GM19023 (cell line): Measurements from ENCODE around the gene PDE11A.

Experiments used
- ATAC-seq: cut with Tn5 transposase; IDR thresholded peaks from one replicate; pipeline ENCODE4 v1.9.1; 2021; ENCODE audit warnings: mild to moderate bottlenecking, moderate library complexity; ENCODE audit not compliant: unreplicated experiment

Gene PDE11A

DNA sequence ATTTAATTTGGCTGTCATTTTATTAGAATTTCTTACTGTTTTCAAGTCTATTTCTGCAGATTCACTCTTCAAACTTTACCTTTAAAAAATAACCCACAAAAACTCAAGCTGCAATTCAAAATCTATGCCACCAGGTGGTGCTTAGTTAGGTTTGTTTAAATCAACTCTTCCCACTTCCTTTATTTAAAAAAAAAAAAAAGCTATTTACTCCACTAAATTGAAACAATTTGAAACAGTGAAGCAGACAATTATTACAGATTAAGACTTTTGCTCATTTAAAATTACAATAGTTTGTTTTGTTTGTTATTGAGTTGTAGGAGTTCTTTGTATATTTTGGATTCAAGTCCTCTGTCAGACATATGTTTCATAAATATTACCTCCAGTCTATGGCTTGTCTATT is 300.0 kb downstream of the PDE11A start:
- ATAC-seq, result no peak

DNA sequence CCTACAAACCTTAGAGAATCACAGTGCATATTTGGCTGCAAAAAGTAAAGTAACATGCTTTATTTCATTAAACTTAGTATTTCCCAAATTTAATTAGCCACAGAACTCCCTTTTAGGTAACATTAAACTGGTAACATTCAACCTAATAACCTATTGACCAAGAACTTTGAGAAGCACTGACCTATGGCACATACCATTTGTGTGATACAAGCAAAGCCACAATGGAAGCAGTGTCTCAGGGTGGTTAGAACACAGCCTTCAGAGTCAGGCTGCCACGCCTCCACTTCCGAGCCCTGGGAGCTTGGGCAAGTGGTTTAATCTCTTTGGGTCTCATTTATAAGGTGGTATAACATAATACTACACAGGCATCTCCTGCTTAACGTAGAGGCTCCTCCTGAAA is 301.4 kb downstream of the PDE11A start:
- no peak for ATAC-seq

GRCh38 chr2:177767768-177768167 is 304.8 kb downstream of the PDE11A start:
- ATAC-seq, result no peak

- ATAC-seq, result no peak
These were observed 306.9 kb downstream of the PDE11A start for GRCh38 chr2:177765698-177766097.

- peak; percentile 98 for ATAC-seq
These were observed 308.9 kb downstream of the PDE11A start for GRCh38 chr2:177763531-177764265.

DNA sequence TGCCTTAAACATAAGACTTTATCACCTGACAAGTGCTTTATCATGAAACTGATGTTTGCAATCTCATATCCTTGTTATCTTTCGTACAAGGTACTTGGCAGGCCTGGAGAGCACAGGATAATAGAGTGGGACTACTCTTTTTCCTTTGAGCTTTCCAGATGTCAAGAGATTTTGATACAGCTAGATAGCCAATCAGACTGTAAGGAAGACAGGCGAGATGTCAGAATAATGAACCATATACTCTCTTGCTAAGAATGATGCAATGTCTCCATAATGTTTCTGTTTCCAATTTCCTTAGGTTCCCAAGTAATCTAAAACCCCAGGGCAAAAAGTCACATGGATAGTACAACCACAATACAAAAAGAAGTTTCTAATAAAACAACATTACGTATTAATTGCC is 313.1 kb downstream of the PDE11A start:
- no peak for ATAC-seq

DNA sequence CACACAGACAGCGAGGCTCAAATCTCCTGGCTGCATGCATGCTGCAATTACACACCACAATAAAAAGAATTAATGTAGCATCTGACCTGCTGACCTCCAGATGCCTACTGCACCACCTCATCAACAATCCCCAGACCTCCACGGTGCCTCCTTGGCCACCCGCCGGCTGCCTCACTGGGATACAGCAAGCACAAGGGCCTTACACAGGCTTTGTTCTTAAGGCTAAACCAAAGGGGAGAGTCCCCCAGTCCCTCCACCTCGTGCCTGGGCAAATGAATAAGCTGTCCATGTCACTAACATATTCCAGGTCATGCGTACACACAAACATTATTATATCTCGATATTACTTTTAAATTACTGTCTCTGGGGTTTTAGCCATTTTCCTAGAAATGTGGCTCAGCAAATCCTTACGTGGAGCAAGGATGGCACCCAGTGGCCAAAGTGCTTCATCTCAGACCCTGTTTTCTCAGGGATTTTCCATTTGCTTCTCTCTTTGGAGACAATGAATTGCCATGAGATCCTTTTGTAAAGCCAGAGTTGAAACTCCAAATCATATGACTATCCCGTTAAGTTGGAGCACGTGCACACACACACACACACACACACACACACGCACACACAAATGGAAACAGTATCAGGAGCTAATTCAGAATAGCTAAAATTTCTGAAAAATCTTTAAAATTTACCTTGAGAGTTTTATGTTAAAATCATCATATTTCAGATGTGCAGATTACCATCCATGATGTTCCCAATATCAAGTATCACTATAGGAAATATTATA is 313.8 kb downstream of the PDE11A start:
- ATAC-seq, result no peak

GRCh38 chr2:177756336-177756735 is 316.2 kb downstream of the PDE11A start:
- no peak for ATAC-seq

- no peak for ATAC-seq
These were observed 318.1 kb downstream of the PDE11A start for GRCh38 chr2:177754492-177754873.

- no peak for ATAC-seq
These were observed 318.7 kb downstream of the PDE11A start for GRCh38 chr2:177753682-177754491.

- no peak for ATAC-seq
These were observed 324.2 kb downstream of the PDE11A start for GRCh38 chr2:177748360-177748759.

GRCh38 chr2:177747384-177747783 is 325.2 kb downstream of the PDE11A start:
- ATAC-seq, result no peak

- ATAC-seq, result no peak
These were observed 326.2 kb downstream of the PDE11A start for GRCh38 chr2:177746358-177746757.

- no peak for ATAC-seq
These were observed 327.0 kb downstream of the PDE11A start for GRCh38 chr2:177745531-177745930.

GRCh38 chr2:177742851-177743250 is 329.7 kb downstream of the PDE11A start:
- ATAC-seq, result no peak

GRCh38 chr2:177741866-177742265 is 330.7 kb downstream of the PDE11A start:
- ATAC-seq, result no peak

DNA sequence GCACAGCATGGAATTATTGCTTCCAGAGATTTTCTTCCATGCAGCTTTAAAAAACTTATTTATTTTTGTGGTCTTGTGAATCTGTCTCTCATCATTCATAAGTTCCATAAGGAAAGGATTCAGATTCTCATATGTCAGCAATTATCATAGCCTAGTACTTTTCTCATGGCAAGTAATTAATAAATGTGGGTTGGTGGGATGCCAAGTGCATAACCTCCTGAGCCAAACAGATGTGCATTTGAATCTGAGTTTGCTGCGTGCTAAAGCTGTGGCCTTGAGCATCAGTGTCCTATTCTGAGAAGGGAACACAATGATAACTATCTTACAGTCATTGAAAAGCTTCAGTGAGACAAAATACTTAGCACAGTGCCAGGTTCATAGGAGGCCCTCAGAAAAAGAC is 331.9 kb downstream of the PDE11A start:
- no peak for ATAC-seq

- ATAC-seq, result no peak
These were observed 333.9 kb downstream of the PDE11A start for GRCh38 chr2:177738461-177739235.

DNA sequence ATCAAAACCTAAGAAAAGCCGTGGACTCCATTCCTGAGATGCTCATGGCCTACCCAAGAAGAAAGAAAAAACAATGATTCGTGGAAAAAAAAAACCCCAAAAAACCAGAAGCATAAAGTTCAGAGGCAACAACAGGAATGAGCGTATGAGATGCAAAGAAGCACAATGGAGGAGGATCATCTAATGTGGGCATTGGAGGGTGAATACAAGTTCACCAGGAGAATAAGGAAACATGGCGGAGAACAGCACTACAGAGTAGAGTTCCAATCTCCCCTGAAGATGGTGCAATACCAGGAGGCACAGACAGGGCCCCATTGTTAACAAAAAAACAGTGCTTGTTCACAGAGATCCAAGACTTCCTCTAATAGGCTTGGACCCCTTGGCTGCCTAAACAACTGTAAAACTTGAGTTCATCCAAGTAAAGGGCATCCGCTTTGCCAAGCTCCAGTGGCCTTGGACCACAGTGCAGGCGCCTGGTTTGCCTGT is 337.2 kb downstream of the PDE11A start:
- ATAC-seq, result no peak

GRCh38 chr2:177733322-177733855 is 339.2 kb downstream of the PDE11A start:
- no peak for ATAC-seq
